GM08714 (cell line): Measurements from ENCODE around the gene MCM5.
A peak's percentile ranks its signal among the peaks of the same experiment; 100 is the strongest.
"Not testable (repeated sequence)": the region's sequence is repeated elsewhere in the genome, so short reads cannot be mapped to it uniquely, and the experiment has no call there.

ENCODE experiments used
- H3K4me3 ChIP-seq: fragments of 200-500 bp; sonication (Bioruptor generic); 2 replicates; pipeline ENCODE4 v1.5.1; 2014; ENCODE audit warnings: mild to moderate bottlenecking, low read length, inconsistent platforms
- ZNF274 ChIP-seq: IDR thresholded peaks from 2 replicates; pipeline ENCODE4 v1.6.1; 2012; ENCODE audit warnings: mild to moderate bottlenecking, low read depth, low read length

MCM5 gene

DNA sequence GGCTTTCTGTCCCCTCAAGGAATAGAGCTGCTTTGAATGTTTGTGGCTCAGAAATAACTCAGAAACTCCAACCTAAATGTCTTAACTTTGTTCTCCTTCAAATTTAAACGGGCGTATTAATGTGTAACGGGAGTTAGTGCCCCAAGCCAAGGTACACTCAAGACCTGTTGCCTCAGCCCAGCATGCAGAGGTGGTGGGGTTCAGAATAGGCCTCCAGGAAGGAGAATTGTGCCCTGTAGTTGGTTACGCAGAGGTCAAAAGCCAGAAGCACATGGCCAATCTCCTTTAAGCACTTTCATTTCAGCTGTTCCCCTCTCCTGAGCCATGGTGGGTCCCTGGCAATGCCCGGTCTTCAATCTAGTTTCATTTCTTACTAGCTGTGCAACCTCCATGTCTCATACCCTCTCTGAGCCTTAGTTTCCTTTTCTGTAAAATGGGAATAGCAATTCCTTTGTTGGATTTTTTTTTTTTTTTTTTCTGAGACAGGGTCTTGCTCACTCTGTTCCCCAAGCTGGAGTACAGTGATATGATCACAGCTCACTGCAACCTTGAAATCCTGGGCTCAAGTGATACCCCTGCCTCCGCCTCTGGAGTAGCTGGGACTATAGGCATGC lies 14.9 kb upstream of the MCM5 start:
- no peak for TF ChIP-seq ZNF274
- H3K4me3 ChIP-seq, result no peak overlapping the region

DNA sequence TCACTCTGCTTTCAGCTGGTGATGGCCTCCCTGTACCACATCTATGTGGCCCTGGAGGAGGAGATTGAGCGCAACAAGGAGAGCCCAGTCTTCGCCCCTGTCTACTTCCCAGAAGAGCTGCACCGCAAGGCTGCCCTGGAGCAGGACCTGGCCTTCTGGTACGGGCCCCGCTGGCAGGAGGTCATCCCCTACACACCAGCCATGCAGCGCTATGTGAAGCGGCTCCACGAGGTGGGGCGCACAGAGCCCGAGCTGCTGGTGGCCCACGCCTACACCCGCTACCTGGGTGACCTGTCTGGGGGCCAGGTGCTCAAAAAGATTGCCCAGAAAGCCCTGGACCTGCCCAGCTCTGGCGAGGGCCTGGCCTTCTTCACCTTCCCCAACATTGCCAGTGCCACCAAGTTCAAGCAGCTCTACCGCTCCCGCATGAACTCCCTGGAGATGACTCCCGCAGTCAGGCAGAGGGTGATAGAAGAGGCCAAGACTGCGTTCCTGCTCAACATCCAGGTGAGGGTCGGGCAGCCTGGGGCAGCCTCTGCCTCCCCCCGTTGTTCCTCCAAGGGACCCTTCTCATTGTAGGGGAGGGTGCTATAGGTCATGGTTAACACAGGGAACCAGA lies 13.2 kb upstream of the MCM5 start:
- TF ChIP-seq ZNF274, result no peak
- no peak overlapping the region for H3K4me3 ChIP-seq

DNA sequence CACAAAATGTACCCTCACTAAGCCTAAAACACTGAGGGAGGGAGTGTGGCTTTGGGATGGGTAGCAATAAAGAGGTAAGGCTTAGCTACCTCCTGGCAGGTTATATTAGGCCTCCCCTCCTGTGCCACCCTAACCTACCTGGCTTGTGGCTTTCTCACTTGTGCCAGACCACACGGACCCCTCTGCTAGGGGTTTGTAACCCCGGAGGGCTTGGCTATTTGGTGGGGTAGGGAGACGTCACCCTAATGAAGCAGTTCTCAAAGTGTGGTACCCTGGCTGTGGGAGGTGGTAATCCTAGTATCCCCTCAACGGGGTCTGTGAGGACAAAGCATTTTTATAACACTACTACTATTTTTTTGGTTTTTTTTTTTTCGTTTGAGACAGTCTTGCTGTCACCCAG lies 9.0 kb upstream of the MCM5 start:
- no peak overlapping the region for H3K4me3 ChIP-seq
- TF ChIP-seq ZNF274, result no peak

DNA sequence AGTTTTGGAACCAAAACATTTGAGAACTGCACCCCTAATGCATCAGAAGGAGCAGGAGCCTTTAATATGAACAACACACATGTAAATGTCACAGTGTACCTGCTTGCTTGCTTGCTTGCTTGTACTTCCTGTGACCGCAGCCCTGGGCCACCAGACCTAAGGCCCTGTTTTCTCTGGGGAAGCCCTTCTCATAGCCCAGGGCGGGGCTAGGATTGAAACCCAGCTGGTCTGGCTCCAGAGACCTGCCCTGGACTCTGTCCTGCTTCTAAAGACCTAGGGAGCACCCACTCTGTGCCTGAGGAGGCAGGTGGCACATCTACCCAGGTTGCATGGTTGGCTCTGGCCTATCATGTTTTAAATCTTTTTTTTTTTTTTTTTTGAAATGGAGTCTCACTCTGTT lies 7.6 kb upstream of the MCM5 start:
- TF ChIP-seq ZNF274, result no peak
- H3K4me3 ChIP-seq, result no peak overlapping the region

DNA sequence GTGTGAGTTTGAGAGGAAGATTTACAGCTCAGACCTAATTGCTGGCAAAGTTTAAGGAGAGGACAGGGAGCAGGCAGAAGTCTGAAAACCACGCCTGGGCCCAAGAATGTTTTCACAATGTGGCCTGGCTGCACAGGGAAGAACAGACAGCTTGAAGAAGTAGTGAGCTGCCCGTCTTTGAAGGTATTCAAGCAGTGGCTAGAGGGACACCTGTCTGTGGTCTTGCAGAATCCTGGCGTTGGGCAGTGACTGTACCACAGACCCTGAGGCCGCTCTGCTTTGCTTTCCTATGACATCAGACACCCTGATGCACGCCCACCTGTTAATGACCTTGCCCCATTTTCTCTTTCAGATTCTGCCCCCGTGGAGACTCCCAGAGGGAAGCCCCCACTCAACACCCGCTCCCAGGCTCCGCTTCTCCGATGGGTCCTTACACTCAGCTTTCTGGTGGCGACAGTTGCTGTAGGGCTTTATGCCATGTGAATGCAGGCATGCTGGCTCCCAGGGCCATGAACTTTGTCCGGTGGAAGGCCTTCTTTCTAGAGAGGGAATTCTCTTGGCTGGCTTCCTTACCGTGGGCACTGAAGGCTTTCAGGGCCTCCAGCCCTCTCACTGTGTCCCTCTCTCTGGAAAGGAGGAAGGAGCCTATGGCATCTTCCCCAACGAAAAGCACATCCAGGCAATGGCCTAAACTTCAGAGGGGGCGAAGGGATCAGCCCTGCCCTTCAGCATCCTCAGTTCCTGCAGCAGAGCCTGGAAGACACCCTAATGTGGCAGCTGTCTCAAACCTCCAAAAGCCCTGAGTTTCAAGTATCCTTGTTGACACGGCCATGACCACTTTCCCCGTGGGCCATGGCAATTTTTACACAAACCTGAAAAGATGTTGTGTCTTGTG lies 6.6 kb upstream of the MCM5 start:
- no peak for TF ChIP-seq ZNF274
- no peak overlapping the region for H3K4me3 ChIP-seq

DNA sequence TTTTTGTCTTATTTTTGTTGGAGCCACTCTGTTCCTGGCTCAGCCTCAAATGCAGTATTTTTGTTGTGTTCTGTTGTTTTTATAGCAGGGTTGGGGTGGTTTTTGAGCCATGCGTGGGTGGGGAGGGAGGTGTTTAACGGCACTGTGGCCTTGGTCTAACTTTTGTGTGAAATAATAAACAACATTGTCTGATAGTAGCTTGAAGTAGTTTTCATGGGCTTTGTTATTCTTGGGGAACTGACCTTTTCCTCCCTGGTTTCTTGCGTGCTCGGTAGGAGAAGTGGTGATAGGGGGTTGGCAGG lies 6.0 kb upstream of the MCM5 start:
- TF ChIP-seq ZNF274, result no peak

DNA sequence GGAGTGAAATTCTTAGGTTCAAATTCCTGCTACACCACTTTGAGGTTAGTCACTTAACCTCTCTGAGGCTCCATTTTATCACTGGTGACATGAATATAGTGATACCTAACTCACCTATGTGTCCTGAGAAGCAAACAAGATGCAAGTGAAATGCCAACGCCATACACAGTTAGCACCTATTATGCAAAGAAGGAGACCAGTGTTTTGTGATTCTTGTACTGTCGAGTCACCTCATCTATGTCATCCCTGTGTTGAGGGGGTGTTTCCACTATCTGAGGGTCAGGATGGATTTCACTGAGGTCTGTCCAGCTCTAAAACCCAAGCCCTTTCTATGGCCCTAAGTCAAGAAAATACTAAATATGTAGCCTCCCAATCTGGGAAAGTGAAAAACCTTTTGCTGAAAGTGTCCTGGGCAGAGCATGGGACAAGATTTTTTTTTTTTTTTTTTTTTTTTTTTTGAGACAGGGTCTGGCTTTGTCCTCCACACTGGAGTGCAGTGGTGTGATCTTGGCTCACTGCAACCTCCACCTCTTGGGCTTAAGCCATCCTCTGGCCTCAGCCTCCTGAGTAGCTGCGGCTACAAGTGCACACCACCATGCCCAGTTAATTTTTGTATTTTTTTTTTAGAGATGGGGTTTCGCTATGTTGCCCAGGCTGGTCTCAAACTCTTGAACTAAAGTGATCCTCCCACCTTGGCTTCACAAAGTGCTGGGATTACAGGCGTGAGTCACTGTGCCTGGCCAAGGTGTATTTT lies 5.0 kb upstream of the MCM5 start:
- H3K4me3 ChIP-seq, result no peak overlapping the region
- no peak for TF ChIP-seq ZNF274

More for the DNA sequence above, 6.0 kb upstream of the MCM5 start:
- no peak overlapping the region for H3K4me3 ChIP-seq

DNA sequence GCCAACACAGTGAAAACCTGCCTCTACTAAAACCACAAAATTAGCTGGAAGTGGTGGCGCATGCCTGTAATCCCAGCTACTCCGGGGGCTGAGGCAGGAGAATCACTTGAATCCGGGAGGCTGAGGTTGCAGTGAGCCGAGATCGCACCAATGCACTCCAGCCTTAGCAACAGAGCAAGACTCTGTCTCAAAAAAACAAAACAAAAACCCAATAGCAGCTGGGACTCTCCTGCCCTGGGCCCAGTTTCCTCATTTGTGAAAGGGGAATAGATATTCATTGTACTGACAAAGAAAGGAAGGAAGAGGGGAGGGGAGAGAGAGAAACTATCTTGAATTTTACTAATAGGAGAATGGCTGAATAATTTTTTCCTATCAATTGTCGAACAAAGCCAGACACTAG lies 3.3 kb upstream of the MCM5 start:
- H3K4me3 ChIP-seq, result not testable (repeated sequence)

DNA sequence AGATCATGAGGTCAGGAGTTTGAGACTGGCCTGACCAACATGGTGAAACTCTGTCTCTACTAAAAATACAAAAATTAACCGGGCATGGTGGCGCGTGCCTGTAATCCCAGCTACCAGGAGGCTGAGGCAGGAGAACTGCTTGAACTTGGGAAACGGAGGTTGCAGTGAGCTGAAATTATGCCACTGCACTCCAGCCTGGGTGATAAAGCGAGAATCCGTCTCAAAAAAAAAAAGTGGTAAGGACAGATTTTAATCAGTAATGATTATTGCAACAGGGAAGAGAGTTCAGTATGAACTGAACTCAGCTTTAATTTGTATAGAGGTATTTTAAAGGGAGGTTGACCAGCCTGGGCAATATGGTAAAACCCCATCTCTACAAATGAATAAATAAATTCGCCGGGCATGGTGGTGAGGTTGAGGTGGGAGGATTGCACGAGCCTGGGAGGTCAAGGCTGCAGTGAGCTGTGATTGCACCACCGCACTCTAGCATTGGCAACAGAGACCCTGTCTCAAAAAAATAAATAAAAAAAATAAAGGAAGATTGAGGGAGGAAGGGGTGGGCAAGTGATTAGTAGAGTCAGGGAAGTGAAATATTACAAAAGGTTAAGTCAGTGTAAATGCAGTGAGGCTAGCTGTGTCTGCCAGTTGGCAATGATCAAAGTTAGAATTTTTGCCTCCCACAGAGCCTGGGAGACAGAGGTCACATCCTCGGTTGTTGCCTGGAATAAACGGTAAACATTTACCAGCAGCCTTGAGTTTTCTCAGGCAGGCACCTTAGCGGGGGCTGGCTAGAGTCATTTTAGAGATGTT lies 2.6 kb upstream of the MCM5 start:
- no peak overlapping the region for H3K4me3 ChIP-seq
- no peak for TF ChIP-seq ZNF274

DNA sequence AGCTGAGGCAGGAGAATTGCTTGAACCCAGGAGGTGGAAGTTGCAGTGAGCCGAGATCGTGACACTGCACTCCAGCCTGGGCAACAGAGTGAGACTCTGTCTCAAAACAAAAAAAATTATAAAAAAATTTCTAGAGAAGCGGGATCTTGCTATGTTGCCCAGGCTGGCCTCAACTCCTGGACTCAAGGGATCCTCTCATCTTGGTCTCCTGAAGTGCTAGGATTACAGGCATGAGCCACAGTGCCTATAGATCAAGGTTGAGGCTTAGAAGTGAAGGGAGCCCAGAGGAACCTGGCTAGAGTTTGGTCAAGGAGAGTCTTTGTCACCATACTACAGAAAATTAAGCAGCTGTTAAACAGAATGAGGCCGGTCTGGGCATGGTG lies 1.4 kb upstream of the MCM5 start:
- H3K4me3 ChIP-seq, result no peak overlapping the region

DNA sequence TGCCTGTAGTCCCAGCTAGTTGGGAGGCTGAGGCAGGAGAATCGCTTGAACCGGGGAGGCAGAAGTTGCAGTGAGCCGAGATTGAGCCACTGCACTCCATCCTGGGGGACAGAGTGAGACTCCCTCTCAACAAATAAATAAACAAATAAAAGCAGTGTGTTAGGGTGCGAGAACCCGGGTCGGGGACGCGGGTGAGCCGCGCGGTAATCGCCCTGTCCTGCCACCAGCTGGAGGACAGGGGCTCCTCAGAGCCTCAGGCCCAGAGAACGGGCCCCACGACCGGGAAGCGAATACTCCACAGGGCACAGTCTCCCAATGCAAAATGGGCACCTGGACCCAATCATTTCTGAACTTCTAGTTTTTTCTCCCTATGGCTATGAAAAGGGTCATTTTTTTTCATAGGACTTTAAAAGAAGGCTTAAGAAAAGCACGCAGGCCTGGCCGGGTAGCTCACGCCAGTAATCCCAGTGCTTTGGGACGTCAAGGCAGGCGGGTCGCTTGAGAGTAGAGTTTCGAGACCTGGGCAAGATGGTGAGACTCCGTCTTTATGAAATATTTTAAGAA lies 744 bp upstream of the MCM5 start:
- H3K4me3 ChIP-seq, result peak overlapping the region; percentile 77
- TF ChIP-seq ZNF274, result no peak

More for the DNA sequence above, 1.4 kb upstream of the MCM5 start:
- no peak for TF ChIP-seq ZNF274

DNA sequence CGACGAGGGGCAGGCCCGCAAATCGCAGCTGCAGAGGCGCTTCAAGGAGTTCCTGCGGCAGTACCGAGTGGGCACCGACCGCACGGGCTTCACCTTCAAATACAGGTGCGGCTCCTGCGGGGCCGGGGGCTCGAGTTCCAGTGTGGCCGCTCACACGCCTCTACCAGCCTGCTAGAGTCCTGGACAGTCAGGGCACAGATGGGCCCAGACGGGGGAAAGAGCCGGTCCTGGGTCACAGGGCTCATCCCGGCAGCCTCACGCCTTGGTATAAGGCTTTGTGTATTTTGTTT lies 506 bp downstream of the MCM5 start:
- peak overlapping the region; percentile 82 for H3K4me3 ChIP-seq
- no peak for TF ChIP-seq ZNF274

DNA sequence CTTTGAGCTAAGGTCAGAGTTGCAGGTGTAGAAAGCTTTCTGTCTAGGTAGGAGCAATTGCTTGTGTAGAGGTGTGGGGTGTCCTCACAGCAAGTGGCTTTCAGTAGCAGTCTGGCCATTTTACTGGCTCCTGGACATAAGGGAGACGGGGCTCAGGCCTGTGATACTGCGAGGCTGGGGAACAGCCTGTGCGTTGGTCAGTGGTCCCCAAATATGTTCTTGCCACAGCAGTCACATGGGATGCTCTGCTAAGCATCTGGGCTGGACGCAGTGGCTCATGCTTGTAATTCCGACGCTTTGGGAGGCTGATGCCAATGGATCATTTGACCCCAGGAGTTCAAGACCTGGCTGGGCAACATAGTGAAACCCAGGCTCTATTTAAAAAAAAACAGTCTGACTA lies 1.9 kb downstream of the MCM5 start:
- no peak overlapping the region; the same call in 1 of the 2 replicates for H3K4me3 ChIP-seq
- TF ChIP-seq ZNF274, result no peak

DNA sequence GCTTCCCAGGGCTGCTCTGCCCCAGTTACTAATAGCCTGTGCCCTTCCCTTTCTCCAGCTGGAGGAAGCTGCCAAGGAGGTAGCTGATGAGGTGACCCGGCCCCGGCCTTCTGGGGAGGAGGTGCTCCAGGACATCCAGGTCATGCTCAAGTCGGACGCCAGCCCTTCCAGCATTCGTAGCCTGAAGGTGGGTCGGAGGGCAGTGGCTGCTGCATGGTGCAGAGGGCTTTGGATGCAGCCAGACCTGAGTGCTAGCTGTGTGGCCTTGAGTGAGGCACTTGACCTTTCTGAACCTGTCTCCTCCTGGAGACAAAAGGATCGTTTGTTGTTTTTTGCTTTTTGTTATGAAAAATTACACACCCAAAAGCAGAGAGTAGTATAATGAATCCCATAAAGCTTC lies 3.4 kb downstream of the MCM5 start:
- no peak for TF ChIP-seq ZNF274

More for the DNA sequence above, 3.4 kb downstream of the MCM5 start:
- no peak overlapping the region for H3K4me3 ChIP-seq
